Ectodermal cell (in vitro differentiated cells): Measurements from ENCODE around the gene LCN10.
"Not testable (repeated sequence)": the region's sequence is repeated elsewhere in the genome, so short reads cannot be mapped to it uniquely, and the experiment has no call there.

Source experiments
- H3K27ac ChIP-seq: 2 replicates; pipeline ENCODE4 v1.7.0; 2013; ENCODE audit warnings: mild to moderate bottlenecking, low read depth, low read length; ENCODE audit not compliant: insufficient read depth, poor library complexity, severe bottlenecking
- H3K27me3 ChIP-seq: 2 replicates; pipeline ENCODE4 v1.7.0; 2013; ENCODE audit warnings: mild to moderate bottlenecking, low read length; ENCODE audit not compliant: insufficient read depth, control insufficient read depth, poor library complexity, severe bottlenecking
- H3K36me3 ChIP-seq: one replicate; pipeline ENCODE4 v1.7.0; 2013; ENCODE audit warnings: low read length; ENCODE audit not compliant: control insufficient read depth, insufficient read depth
- H3K4me1 ChIP-seq: one replicate; pipeline ENCODE4 v1.7.0; 2013; ENCODE audit warnings: low read length; ENCODE audit not compliant: control insufficient read depth, insufficient read depth
- H3K4me3 ChIP-seq: 2 replicates; pipeline ENCODE4 v1.7.0; 2013; ENCODE audit warnings: low read depth, low read length, control low read depth; ENCODE audit not compliant: insufficient read depth
- H3K9me3 ChIP-seq: 2 replicates; pipeline ENCODE4 v1.7.0; 2013; ENCODE audit warnings: mild to moderate bottlenecking, low read length, moderate library complexity; ENCODE audit not compliant: control insufficient read depth
- WGBS, 2 experiments: methylation state at CpG; one replicate each; pipeline ENCODE4 v1.1.7; 2013; ENCODE audit warnings: missing lambda C conversion rate in 2 of 2; 5-methylcytosine and 5-hydroxymethylcytosine counted together

Gene LCN10

DNA sequence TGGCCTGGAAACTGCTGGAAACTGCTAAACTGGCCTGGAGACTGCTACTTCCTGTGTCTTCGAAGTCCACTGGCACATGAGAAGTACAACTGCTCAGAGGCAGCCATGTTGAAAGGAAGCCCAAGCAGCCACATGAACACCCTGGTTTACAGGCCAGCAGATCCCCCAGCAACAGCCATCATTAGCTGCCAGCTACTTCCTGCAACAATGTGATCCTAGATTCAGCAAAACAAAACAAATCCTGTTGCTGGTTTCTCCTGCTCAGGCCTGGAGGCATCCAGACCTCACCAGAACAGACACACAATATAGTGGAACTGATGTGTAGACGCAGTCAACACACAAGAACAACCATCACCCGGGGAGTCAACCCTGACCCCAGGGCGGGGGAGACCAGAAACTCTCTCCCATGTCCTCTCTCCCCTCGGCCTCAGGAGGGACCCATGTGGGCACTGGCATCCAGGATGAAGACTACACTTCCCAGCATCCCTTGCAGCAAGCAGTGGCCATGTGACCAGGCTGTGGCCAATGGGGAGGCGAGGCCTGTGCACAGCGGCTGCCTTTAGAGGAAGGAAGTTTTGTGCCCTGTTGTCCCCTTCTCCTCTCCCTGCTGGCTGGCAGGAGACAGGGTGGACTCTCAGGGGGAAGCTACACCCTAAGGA lies 30.8 kb upstream of the LCN10 start:
- H3K36me3 ChIP-seq: no peaks in the 10 kb centered on the region
- H3K9me3 ChIP-seq: no peaks in the 10 kb centered on the region
- no peak overlapping the region for H3K27ac ChIP-seq
- no peak overlapping the region for H3K4me3 ChIP-seq
- H3K4me1 ChIP-seq: no peaks in the 10 kb centered on the region
- WGBS, 2 experiments: 73 to 80% methylated on average over 7 of the region's 7 CpGs
- H3K27me3 ChIP-seq: peaks cover 6% of the 10 kb centered on the region

DNA sequence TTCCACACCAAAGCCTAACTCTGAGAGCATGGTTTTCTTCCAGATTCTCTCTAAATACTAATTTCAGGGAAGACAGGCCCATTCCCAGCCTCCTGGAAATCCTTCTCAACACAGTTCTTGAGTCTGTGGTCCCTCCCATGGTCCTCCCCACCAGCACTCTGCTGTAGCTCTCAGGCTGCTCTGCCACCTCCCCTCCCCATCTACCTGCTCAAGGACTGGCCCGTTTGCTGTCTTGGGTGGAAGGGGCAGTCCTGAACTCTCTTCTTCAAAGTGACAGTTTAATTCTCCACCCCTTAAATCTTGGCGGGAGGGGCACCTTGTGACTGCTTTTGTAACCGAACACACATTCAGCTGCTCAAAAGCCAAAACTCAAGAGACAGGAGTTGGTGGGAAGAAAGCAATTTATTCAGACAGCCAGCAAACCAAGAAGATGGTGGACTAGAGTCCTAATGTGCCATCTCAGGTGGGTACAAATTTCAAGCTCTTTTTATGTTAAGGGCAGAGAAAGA lies 29.2 kb upstream of the LCN10 start:
- Histone ChIP-seq H3K36me3 (no peaks in the 10 kb centered on the region), H3K4me1 (no peaks in the 10 kb centered on the region), H3K27ac (no peak overlapping the region), H3K4me3 (no peak overlapping the region), H3K27me3 (peaks cover 5% of the 10 kb centered on the region), H3K9me3 (no peaks in the 10 kb centered on the region)
- 84 to 86% methylated on average over 3 of the region's 3 CpGs for WGBS, 2 experiments

DNA sequence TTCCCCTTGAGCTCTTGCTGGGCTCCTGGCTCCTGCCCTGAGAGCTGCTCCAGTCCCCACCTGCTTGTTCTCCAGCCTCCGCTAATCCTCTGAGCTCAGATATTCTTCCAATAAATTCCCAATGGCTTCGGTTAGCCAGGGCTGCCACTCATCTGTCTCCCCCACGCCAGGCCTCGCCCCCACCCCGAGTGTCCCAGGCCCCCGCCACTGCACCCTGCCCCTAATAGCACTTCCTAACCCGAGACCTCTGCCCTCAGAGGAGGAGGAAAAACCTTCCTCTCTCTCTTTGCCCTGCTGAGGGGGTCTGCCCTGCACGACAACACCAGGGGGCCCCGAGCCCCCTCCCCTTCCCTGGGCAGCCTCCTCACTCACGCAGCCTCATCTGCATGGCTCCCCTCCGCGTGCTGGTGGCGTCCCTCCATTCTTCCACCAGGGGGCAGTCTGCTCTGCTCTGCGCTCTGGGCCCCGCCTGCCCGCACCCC lies 27.0 kb upstream of the LCN10 start:
- WGBS, 2 experiments: 16 to 20% methylated on average over 16 of the region's 16 CpGs
- Histone ChIP-seq H3K9me3 (no peaks in the 10 kb centered on the region), H3K27ac (no peak overlapping the region), H3K4me1 (no peaks in the 10 kb centered on the region), H3K4me3 (no peak overlapping the region), H3K36me3 (no peaks in the 10 kb centered on the region), H3K27me3 (peaks cover 5% of the 10 kb centered on the region)

DNA sequence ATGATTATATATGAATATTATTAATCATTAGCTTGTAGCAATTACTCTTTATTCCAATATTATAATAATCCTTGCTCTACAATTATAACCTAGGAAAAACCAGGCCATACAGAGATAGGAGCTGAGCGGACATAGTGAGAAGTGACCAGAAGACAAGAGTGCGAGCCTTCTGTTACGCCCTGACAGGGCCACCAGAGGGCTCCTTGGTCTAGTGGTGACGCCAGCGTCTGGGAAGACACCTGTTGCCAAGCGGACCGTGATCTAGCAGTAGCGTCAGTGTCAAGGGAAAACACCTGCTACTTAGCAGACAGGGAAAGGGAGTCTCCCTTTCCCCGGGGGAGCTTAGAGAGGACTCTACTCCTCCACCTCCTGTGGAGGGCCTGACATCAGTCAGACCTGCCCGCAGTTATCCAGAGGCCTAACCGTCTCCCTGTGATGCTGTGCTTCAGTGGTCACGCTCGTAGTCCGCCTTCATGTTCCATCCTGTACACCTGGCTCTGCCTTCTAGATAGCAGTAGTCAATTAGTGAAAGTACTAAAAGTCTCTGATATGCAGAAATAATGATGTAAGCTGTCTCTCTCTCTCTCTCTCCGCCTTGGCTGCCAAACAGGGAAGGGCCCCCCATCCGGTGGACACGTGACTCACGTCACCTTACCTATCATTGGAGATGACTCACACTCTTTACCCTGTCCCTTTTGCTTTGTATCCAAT lies 23.8 kb upstream of the LCN10 start:
- not testable (repeated sequence) for H3K27me3 ChIP-seq, H3K36me3 ChIP-seq
- 52 to 57% methylated on average over 17 of the region's 18 CpGs for WGBS, 2 experiments

DNA sequence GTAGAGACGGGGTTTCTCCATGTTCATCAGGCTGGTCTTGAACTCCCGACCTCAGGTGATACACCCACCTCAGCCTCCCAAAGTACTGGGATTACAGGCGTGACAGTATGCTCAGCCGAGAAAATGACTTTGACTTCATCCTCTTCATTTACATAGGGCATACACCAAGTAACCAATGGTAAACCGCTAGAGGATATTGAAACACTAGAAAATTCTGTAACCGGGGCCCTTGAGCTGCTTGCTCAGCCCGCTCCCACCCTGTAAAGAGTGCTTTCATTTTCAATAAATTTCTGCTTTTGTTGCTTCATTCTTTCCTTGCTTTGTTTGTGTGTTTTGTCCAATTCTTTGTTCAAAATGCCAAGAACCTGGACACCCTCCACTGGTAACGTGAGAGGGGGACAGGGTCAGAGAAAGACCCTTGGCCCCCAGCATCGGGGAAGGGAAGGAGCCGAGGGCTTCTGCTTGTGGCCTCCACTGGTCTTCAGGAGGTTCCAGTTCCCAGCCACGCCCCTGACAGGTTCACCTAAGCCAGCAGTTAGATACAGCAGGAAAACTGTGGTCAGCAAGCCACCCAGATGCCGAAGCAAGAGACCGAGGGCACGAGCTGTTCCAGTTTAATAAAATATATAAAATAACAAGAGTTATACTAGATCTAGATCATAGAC lies 23.1 kb upstream of the LCN10 start:
- not testable (repeated sequence) for H3K4me3 ChIP-seq, H3K27me3 ChIP-seq, H3K27ac ChIP-seq, H3K9me3 ChIP-seq, H3K36me3 ChIP-seq, H3K4me1 ChIP-seq
- WGBS, 2 experiments: 89 to 90% methylated on average over 11 to 14 of the region's 14 CpGs

More for the DNA sequence above, 23.8 kb upstream of the LCN10 start:
- not testable (repeated sequence) for H3K4me3 ChIP-seq, H3K4me1 ChIP-seq, H3K9me3 ChIP-seq, H3K27ac ChIP-seq

DNA sequence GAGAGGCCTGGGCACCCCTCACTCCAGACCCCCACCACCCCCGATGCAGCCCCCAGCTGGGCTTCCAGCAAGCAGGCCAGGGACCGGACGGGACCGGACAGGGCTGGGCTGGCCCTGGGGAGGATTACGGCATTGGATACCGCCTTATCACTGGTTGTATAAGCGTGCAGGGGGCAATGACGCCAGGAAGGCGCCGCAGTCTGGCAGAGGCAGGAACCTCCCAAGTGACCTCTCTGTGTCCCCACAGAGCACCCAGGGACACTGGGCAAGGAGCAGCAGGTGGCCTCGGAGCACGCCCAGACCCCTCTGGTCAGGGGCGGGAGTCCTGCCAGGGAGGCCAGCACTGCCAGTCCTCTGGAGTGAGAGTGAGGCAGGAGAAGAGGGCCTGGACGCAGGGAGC lies 22.3 kb upstream of the LCN10 start:
- Histone ChIP-seq H3K36me3 (no peaks in the 10 kb centered on the region), H3K9me3 (no peaks in the 10 kb centered on the region), H3K4me3 (no peak overlapping the region), H3K4me1 (peaks cover 5% of the 10 kb centered on the region), H3K27ac (no peak overlapping the region), H3K27me3 (peaks cover 5% of the 10 kb centered on the region)
- 93 to 94% methylated on average over 14 of the region's 14 CpGs for WGBS, 2 experiments

DNA sequence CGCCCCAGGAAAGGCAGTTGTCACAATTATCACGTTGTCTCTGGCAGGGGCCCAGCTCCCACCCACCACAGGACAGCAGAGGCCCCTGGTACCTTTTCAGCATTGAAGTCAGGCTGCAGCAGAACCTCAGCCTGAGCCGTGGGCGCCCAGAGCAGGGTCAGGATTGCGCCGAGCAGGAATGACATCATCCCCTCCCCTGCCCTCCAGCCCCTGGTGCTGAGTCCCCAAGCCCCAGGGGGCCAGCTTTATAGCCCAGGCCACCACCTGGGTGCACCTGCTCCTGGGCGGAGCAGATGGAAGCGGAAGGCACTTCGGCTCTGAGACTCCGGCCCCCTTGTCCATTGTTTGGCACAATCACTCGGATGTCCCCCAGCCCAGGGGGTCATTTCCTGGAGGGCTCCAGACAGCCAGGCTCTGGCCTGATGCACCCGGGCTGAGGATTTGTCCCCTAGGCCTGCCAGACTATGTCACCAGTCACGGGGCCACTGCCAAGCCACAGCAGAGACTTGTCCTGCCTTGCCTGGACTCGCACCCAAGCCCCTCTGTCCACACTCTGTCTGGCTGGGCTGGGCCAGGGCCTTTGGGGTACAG lies 21.7 kb upstream of the LCN10 start, which contains the start of gene LCN15:
Gene LCN15 (minus strand): TSS at position 218 of the 591 bp plus-strand sequence. CDS start 30 bp downstream, at position 188.
- H3K27me3 ChIP-seq: peaks cover 5% of the 10 kb centered on the region
- no peak within 1 kb of the TSS for H3K27ac ChIP-seq
- no peak within 1 kb of the TSS for H3K4me3 ChIP-seq
- 85 to 86% methylated on average over 14 of the region's 14 CpGs for WGBS, 2 experiments
- H3K9me3 ChIP-seq: no peaks in the 10 kb centered on the region
- H3K36me3 ChIP-seq: no peaks in the 10 kb centered on the region
- peaks cover 5% of the 10 kb centered on the region for H3K4me1 ChIP-seq

DNA sequence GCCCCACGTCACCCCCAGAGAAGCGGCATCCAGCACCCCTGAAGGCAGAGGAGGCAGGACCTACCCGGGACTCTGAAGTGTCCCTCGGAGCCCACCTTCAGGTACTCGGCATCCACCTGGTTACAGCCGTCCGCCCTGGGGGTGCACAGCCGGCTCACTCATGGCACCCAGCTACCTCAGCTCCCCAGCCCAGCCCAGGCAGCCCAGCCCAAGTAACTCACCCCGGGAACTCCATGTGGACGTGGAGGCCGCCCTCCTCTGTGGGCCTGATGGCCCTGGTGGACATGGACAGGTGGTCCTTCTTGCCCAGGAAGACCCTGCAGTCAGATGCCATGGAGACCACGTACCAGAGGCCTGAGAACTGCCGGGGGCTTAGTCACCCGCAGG lies 20.9 kb upstream of the LCN10 start:
- Histone ChIP-seq H3K36me3 (no peaks in the 10 kb centered on the region), H3K4me1 (peaks cover 5% of the 10 kb centered on the region), H3K9me3 (no peaks in the 10 kb centered on the region), H3K4me3 (no peak overlapping the region), H3K27me3 (peaks cover 5% of the 10 kb centered on the region), H3K27ac (no peak overlapping the region)
- 89 to 92% methylated on average over 14 of the region's 14 CpGs for WGBS, 2 experiments

DNA sequence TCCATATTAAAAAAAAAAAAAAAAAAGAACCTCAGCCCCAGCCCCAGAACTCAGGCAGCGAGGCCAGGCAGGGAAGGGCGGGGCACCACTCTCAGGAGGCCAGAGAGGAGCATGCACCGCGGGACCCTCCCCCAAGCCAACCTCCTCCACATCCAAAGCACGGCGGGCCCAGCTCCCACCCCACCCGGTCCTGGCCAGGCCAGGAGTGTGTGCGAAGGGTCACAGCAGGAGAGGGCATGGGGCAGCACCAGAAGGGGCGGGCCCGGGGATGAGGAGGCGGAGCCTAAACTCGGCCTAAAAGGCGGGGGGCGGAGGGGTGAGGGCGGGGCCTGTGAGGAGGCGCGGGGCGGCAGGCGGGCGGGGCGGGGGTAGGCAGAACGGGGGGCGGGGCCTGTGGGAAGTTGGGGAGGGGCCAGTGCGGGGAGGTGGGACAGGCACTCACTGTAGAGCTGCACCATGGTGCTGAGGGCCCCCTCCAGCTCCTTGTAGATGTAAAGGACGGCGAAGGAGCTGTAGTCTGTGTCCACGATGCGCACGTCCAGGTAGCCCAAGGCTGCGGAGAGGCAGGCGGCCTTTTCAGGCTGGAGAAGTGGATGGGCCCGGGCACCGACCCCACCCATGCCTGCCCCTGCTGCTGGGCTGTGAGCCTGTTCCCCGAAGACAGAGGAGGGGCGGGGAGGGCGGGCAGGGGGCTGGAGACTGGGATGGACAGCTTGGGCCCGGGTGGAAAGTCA lies 20.3 kb upstream of the LCN10 start:
- no peak overlapping the region for H3K4me3 ChIP-seq
- H3K27ac ChIP-seq: no peak overlapping the region
- H3K9me3 ChIP-seq: no peaks in the 10 kb centered on the region
- peaks cover 4% of the 10 kb centered on the region for H3K27me3 ChIP-seq
- no peaks in the 10 kb centered on the region for H3K36me3 ChIP-seq
- H3K4me1 ChIP-seq: peaks cover 5% of the 10 kb centered on the region
- WGBS, 2 experiments: 17 to 19% methylated on average over 30 to 37 of the region's 37 CpGs
